HepG2 (cell line): ENCODE data around the gene RREB1. TPM values are rescaled to one million over a fixed set of nuclear protein-coding genes. Genes with fewer than 3 reads are reported as not detected.

ENCODE experiments used
- ARNT ChIP-seq: fragments of 450-650 bp; IDR thresholded peaks from 2 replicates; pipeline ENCODE4 v1.6.1; 2017
- BCL6 ChIP-seq: IDR thresholded peaks from 2 replicates; pipeline ENCODE4 v1.6.1; 2016; ENCODE audit warnings: missing genetic modification reagents, missing compliant biosample characterization
- ESRRA ChIP-seq: sonication (generic); formaldehyde crosslinking; IDR thresholded peaks from 2 replicates; pipeline ENCODE4 v1.5.1; 2020; ENCODE audit warnings: mild to moderate bottlenecking, low read depth, missing genetic modification reagents
- FOSL1 ChIP-seq: sonication (generic); formaldehyde crosslinking; IDR thresholded peaks from 2 replicates; pipeline ENCODE4 v1.9.0; 2021; ENCODE audit warnings: missing genetic modification reagents, borderline replicate concordance
- KAT7 ChIP-seq: IDR thresholded peaks from 2 replicates; pipeline ENCODE4 v1.6.1; 2018; ENCODE audit warnings: borderline replicate concordance, missing compliant biosample characterization
- NFKBIZ ChIP-seq: IDR thresholded peaks from 2 replicates; pipeline ENCODE4 v1.6.1; 2018; ENCODE audit warnings: missing genetic modification reagents, missing compliant biosample characterization
- SMARCC2 ChIP-seq: fragments of 450-650 bp; IDR thresholded peaks from 2 replicates; pipeline ENCODE4 v1.6.1; 2017; ENCODE audit warnings: antibody characterized with exemption, mild to moderate bottlenecking
- TBP ChIP-seq: sonication (generic); formaldehyde crosslinking; IDR thresholded peaks from 2 replicates; pipeline ENCODE4 v1.5.0; 2020; ENCODE audit warnings: missing genetic modification reagents
- TEAD3 ChIP-seq: optimal IDR thresholded peaks from 2 replicates; pipeline ENCODE3; 2016; ENCODE audit warnings: borderline replicate concordance
- TERF1 ChIP-seq: sonication (generic); formaldehyde crosslinking; IDR thresholded peaks from 2 replicates; pipeline ENCODE4 v1.8.0; 2022; ENCODE audit warnings: mild to moderate bottlenecking, missing genetic modification reagents, moderate library complexity
- ZMYM2 ChIP-seq: sonication (generic); formaldehyde crosslinking; IDR thresholded peaks from 2 replicates; pipeline ENCODE4 v1.8.0; 2022; ENCODE audit warnings: mild to moderate bottlenecking, missing genetic modification reagents
- ZNF224 ChIP-seq: sonication (generic); formaldehyde crosslinking; IDR thresholded peaks from 2 replicates; pipeline ENCODE4 v1.5.0; 2020; ENCODE audit warnings: mild to moderate bottlenecking, missing genetic modification reagents
- ZNF235 ChIP-seq: sonication (generic); formaldehyde crosslinking; IDR thresholded peaks from 2 replicates; pipeline ENCODE4 v1.8.1; 2023; ENCODE audit warnings: mild to moderate bottlenecking, missing genetic modification reagents, borderline replicate concordance
- ZNF790 ChIP-seq: sonication (generic); formaldehyde crosslinking; IDR thresholded peaks from 2 replicates; pipeline ENCODE4 v1.8.0; 2022; ENCODE audit warnings: missing genetic modification reagents, mild to moderate bottlenecking, borderline replicate concordance
- polyA plus RNA-seq, 8 experiments: library from polyadenylated mRNA; depleted of rRNA in 3 of 8; stranded (reverse) in 7 of 8; unstranded in 1 of 8; fragments of >200 nt; fragmentation: Illumina TruSeq in 4 of 8; extraction: Trizol in 4 of 8; gene quantifications; 2 replicates each; pipeline versions ENCODE4 v1.2.1 to v1.2.3, GENCODE V29; 2011 to 2016; ENCODE audit warnings: low read depth in 4 of 8, missing spikeins in 1 of 8, mixed read lengths in 1 of 8; ENCODE audit not compliant: insufficient read depth in 1 of 8
- total RNA-seq, 5 experiments: library from RNA; depleted of rRNA; stranded (reverse); fragments of >200 nt; fragmentation: Illumina TruSeq; extraction: Trizol; gene quantifications; 2 replicates each; pipeline ENCODE4 v1.2.3, GENCODE V29; 2016; ENCODE audit warnings: low read depth in 1 of 5
- TF ChIP-seq, protein P1 (sequence below): sonication (generic); formaldehyde crosslinking; IDR thresholded peaks from 2 replicates; pipeline ENCODE4 v1.5.0; 2020; ENCODE audit warnings: mild to moderate bottlenecking, missing genetic modification reagents, borderline replicate concordance
- TF ChIP-seq, protein P2 (sequence below): fragments of 450-650 bp; IDR thresholded peaks from 2 replicates; pipeline ENCODE4 v1.6.1; 2017
- TF ChIP-seq, protein P3 (sequence below): sonication (generic); formaldehyde crosslinking; IDR thresholded peaks from 2 replicates; pipeline ENCODE4 v1.5.1; 2020; ENCODE audit warnings: missing genetic modification reagents, mild to moderate bottlenecking, borderline replicate concordance
- TF ChIP-seq, protein P4 (sequence below): sonication (generic); formaldehyde crosslinking; IDR thresholded peaks from 2 replicates; pipeline ENCODE4 v1.4.0; 2020; ENCODE audit warnings: missing genetic modification reagents, mild to moderate bottlenecking, borderline replicate concordance

The RREB1 gene
- total and polyA plus RNA-seq, 2 of the 13 experiments (the other 11 are each of a cell fraction or from before 2014, with no cell fraction given), result 6.1 to 23.2 TPM

DNA sequence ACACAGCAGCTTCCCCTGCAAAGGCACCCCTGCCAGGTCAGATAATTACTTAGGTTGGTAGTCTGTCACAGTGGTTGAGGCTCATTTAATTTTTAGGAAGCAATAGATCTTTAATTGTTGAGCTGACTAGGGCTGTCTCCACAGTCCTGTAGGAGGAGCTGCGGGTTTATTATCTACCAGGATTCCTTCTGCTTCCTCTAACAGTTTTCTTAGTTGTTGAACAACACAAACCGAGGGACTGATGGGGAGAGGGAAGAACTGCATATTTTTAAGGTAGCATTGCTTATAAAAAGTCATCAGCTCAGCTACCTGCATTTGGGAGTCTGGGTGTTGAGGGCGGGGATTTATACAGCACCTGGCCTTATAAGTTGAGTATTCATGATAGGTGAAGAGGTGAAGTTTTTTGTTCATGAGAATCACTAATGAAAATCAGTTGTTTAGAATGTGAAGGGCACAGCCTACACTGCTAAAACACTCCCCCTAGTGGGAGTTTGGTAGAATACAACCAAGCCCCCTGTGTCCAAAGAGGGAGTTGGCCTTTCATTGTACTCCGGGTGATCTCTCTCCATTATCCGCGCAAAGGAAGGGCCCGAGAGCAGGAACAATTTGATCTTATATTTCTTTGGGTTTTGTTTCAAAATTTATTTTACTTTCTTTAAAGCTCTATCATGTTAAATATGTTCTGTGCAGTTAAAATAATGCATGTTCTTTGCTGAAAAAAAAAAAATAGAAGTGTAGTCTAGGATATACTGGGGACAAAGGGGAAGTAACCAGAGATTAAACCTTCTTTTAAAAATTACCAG lies 135.6 kb downstream of the RREB1 start (continued):
- TF ChIP-seq, protein P1, sequence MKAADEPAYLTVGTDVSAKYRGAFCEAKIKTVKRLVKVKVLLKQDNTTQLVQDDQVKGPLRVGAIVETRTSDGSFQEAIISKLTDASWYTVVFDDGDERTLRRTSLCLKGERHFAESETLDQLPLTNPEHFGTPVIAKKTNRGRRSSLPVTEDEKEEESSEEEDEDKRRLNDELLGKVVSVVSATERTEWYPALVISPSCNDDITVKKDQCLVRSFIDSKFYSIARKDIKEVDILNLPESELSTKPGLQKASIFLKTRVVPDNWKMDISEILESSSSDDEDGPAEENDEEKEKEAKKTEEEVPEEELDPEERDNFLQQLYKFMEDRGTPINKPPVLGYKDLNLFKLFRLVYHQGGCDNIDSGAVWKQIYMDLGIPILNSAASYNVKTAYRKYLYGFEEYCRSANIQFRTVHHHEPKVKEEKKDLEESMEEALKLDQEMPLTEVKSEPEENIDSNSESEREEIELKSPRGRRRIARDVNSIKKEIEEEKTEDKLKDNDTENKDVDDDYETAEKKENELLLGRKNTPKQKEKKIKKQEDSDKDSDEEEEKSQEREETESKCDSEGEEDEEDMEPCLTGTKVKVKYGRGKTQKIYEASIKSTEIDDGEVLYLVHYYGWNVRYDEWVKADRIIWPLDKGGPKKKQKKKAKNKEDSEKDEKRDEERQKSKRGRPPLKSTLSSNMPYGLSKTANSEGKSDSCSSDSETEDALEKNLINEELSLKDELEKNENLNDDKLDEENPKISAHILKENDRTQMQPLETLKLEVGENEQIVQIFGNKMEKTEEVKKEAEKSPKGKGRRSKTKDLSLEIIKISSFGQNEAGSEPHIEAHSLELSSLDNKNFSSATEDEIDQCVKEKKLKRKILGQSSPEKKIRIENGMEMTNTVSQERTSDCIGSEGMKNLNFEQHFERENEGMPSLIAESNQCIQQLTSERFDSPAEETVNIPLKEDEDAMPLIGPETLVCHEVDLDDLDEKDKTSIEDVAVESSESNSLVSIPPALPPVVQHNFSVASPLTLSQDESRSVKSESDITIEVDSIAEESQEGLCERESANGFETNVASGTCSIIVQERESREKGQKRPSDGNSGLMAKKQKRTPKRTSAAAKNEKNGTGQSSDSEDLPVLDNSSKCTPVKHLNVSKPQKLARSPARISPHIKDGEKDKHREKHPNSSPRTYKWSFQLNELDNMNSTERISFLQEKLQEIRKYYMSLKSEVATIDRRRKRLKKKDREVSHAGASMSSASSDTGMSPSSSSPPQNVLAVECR, result no peak
- no peak for TF ChIP-seq ZNF790 (CRISPR knock-in tag)
- TF ChIP-seq NFKBIZ (CRISPR knock-in tag), result no peak
- no peak for TF ChIP-seq ZMYM2
- TF ChIP-seq, protein P2, sequence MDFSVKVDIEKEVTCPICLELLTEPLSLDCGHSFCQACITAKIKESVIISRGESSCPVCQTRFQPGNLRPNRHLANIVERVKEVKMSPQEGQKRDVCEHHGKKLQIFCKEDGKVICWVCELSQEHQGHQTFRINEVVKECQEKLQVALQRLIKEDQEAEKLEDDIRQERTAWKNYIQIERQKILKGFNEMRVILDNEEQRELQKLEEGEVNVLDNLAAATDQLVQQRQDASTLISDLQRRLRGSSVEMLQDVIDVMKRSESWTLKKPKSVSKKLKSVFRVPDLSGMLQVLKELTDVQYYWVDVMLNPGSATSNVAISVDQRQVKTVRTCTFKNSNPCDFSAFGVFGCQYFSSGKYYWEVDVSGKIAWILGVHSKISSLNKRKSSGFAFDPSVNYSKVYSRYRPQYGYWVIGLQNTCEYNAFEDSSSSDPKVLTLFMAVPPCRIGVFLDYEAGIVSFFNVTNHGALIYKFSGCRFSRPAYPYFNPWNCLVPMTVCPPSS, result no peak
- TF ChIP-seq FOSL1 (CRISPR knock-in tag), result no peak
- TF ChIP-seq ARNT, result no peak
- no peak for TF ChIP-seq TBP
- TF ChIP-seq, protein P3, sequence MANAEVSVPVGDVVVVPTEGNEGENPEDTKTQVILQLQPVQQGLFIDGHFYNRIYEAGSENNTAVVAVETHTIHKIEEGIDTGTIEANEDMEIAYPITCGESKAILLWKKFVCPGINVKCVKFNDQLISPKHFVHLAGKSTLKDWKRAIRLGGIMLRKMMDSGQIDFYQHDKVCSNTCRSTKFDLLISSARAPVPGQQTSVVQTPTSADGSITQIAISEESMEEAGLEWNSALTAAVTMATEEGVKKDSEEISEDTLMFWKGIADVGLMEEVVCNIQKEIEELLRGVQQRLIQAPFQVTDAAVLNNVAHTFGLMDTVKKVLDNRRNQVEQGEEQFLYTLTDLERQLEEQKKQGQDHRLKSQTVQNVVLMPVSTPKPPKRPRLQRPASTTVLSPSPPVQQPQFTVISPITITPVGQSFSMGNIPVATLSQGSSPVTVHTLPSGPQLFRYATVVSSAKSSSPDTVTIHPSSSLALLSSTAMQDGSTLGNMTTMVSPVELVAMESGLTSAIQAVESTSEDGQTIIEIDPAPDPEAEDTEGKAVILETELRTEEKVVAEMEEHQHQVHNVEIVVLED (CRISPR knock-in tag), result no peak
- TF ChIP-seq KAT7 (CRISPR knock-in tag), result no peak
- TF ChIP-seq ZNF235 (CRISPR knock-in tag), result no peak
- no peak for TF ChIP-seq BCL6 (CRISPR knock-in tag)
- TF ChIP-seq, protein P4, sequence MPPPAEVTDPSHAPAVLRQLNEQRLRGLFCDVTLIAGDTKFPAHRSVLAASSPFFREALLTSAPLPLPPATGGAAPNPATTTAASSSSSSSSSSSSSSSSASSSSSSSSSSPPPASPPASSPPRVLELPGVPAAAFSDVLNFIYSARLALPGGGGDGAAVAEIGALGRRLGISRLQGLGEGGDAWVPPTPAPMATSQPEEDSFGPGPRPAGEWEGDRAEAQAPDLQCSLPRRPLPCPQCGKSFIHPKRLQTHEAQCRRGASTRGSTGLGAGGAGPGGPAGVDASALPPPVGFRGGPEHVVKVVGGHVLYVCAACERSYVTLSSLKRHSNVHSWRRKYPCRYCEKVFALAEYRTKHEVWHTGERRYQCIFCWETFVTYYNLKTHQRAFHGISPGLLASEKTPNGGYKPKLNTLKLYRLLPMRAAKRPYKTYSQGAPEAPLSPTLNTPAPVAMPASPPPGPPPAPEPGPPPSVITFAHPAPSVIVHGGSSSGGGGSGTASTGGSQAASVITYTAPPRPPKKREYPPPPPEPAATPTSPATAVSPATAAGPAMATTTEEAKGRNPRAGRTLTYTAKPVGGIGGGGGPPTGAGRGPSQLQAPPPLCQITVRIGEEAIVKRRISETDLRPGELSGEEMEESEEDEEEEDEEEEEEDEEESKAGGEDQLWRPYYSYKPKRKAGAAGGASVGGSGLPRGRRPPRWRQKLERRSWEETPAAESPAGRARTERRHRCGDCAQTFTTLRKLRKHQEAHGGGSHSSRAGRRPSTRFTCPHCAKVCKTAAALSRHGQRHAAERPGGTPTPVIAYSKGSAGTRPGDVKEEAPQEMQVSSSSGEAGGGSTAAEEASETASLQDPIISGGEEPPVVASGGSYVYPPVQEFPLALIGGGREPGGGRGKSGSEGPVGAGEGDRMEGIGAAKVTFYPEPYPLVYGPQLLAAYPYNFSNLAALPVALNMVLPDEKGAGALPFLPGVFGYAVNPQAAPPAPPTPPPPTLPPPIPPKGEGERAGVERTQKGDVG (CRISPR knock-in tag), result no peak
- TF ChIP-seq TEAD3 (CRISPR knock-in tag), result peak; percentile 22
- no peak for TF ChIP-seq SMARCC2
- TF ChIP-seq ESRRA (CRISPR knock-in tag), result no peak
- no peak for TF ChIP-seq TERF1 (CRISPR knock-in tag)
- no peak for TF ChIP-seq ZNF224 (CRISPR knock-in tag)
